HG03175 (cell line): ENCODE results near the gene MAGI2.

Experiments
- ATAC-seq: cut with Tn5 transposase; IDR thresholded peaks from one replicate; pipeline ENCODE4 v1.9.1; 2021; ENCODE audit warnings: mild to moderate bottlenecking, moderate library complexity; ENCODE audit not compliant: unreplicated experiment

MAGI2 gene

GRCh38 chr7:78448911-78449310 lies 1004.6 kb downstream of the MAGI2 start:
- no peak for ATAC-seq

- ATAC-seq = no peak
These were observed 1009.2 kb downstream of the MAGI2 start for GRCh38 chr7:78444267-78444666.

- ATAC-seq = no peak
These were observed 1009.7 kb downstream of the MAGI2 start for GRCh38 chr7:78443811-78444210.

GRCh38 chr7:78441737-78442136 lies 1011.7 kb downstream of the MAGI2 start:
- no peak for ATAC-seq

- ATAC-seq = no peak
These were observed 1015.0 kb downstream of the MAGI2 start for GRCh38 chr7:78438433-78438832.

GRCh38 chr7:78437118-78437517 lies 1016.3 kb downstream of the MAGI2 start:
- no peak for ATAC-seq

- no peak for ATAC-seq
These were observed 1018.1 kb downstream of the MAGI2 start for GRCh38 chr7:78435355-78435754.

- ATAC-seq = no peak
These were observed 1019.2 kb downstream of the MAGI2 start for GRCh38 chr7:78434281-78434680.

- ATAC-seq = no peak
These were observed 1020.0 kb downstream of the MAGI2 start for GRCh38 chr7:78433421-78433820.

GRCh38 chr7:78429878-78430277 lies 1023.6 kb downstream of the MAGI2 start:
- no peak for ATAC-seq

- ATAC-seq = peak; percentile 42
These were observed 1026.3 kb downstream of the MAGI2 start for GRCh38 chr7:78427209-78427608.

GRCh38 chr7:78420001-78420400 lies 1033.5 kb downstream of the MAGI2 start:
- ATAC-seq = no peak

- ATAC-seq = no peak
These were observed 1036.2 kb downstream of the MAGI2 start for GRCh38 chr7:78417180-78417853.

- no peak for ATAC-seq
These were observed 1039.9 kb downstream of the MAGI2 start for GRCh38 chr7:78413568-78413967.

- ATAC-seq = no peak
These were observed 1041.1 kb downstream of the MAGI2 start for GRCh38 chr7:78412216-78412858.

GRCh38 chr7:78407031-78407430 lies 1046.4 kb downstream of the MAGI2 start:
- no peak for ATAC-seq

- ATAC-seq = no peak
These were observed 1046.9 kb downstream of the MAGI2 start for GRCh38 chr7:78406531-78406930.

- ATAC-seq = no peak
These were observed 1051.4 kb downstream of the MAGI2 start for GRCh38 chr7:78402096-78402495.

- no peak for ATAC-seq
These were observed 1053.4 kb downstream of the MAGI2 start for GRCh38 chr7:78400038-78400437.

- no peak for ATAC-seq
These were observed 1054.3 kb downstream of the MAGI2 start for GRCh38 chr7:78399033-78399769.

GRCh38 chr7:78398576-78398975 lies 1054.9 kb downstream of the MAGI2 start:
- no peak for ATAC-seq

- no peak for ATAC-seq
These were observed 1055.4 kb downstream of the MAGI2 start for GRCh38 chr7:78398081-78398480.
